CD4-positive, alpha-beta T cell treated with Interleukin-2 at 100 ng/mL for 4 hours (primary cell): ENCODE data around the gene TAF11.
"Not testable (repeated sequence)": the region's sequence is repeated elsewhere in the genome, so short reads cannot be mapped to it uniquely, and the experiment has no call there.

Experiments
- DNase-seq: peaks from one replicate; pipeline ENCODE4 v3.0.0-alpha.2; 2020; ENCODE audit warnings: low spot score

TAF11 gene

GRCh38 chr6:34904990-34905613 lies 17.3 kb upstream of the TAF11 start:
- no peak for DNase-seq

GRCh38 chr6:34901930-34902329 lies 14.1 kb upstream of the TAF11 start:
- no peak for DNase-seq

- DNase-seq = no peak
Observed at GRCh38 chr6:34900321-34901031, 12.6 kb upstream of the TAF11 start.

GRCh38 chr6:34899748-34900147 lies 11.9 kb upstream of the TAF11 start:
- DNase-seq = not testable (repeated sequence)

GRCh38 chr6:34897716-34898115 lies 9.9 kb upstream of the TAF11 start:
- DNase-seq = no peak

- no peak for DNase-seq
Observed at GRCh38 chr6:34897130-34897529, 9.3 kb upstream of the TAF11 start.

- DNase-seq = no peak
Observed at GRCh38 chr6:34894693-34895092, 6.9 kb upstream of the TAF11 start.

- no peak for DNase-seq
Observed at GRCh38 chr6:34891296-34891695, 3.5 kb upstream of the TAF11 start.

- no peak for DNase-seq
Observed at GRCh38 chr6:34890533-34890925, 2.7 kb upstream of the TAF11 start.

GRCh38 chr6:34888874-34889555 lies 1.2 kb upstream of the TAF11 start, which contains the start of gene ANKS1A:
TSS of gene ANKS1A (plus strand) at chr6:34889255. CDS start at chr6:34889403, 148 bp downstream.
- DNase-seq = peak; percentile 89

GRCh38 chr6:34888514-34888856 lies 643 bp upstream of the TAF11 start:
- DNase-seq = no peak

GRCh38 chr6:34885837-34886236 lies 2.0 kb downstream of the TAF11 start:
- DNase-seq = not testable (repeated sequence)

GRCh38 chr6:34884996-34885395 lies 2.8 kb downstream of the TAF11 start:
- DNase-seq = no peak

- DNase-seq = not testable (repeated sequence)
Observed at GRCh38 chr6:34884073-34884472, 3.8 kb downstream of the TAF11 start.

GRCh38 chr6:34877869-34878485 lies 9.9 kb downstream of the TAF11 start:
- no peak for DNase-seq

GRCh38 chr6:34877259-34877658 lies 10.6 kb downstream of the TAF11 start:
- no peak for DNase-seq

- DNase-seq = no peak
Observed at GRCh38 chr6:34876472-34876871, 11.4 kb downstream of the TAF11 start.

GRCh38 chr6:34875292-34876213 lies 12.3 kb downstream of the TAF11 start:
- DNase-seq = no peak

- no peak for DNase-seq
Observed at GRCh38 chr6:34872332-34872731, 15.5 kb downstream of the TAF11 start.

- DNase-seq = no peak
Observed at GRCh38 chr6:34871853-34872252, 16.0 kb downstream of the TAF11 start.

GRCh38 chr6:34867484-34867883 lies 20.4 kb downstream of the TAF11 start:
- no peak for DNase-seq

- DNase-seq = no peak
Observed at GRCh38 chr6:34866509-34866908, 21.3 kb downstream of the TAF11 start.
